ENCODE measurements around the gene CFLAR. TPM values are rescaled to one million over a fixed set of nuclear protein-coding genes. Genes with fewer than 3 reads are reported as not detected.

Gene CFLAR
- total and polyA plus RNA-seq, 2 of the 13 experiments (the other 11 are each of a cell fraction or from before 2014, with no cell fraction given), result 43.8 to 92.1 TPM

- TF ChIP-seq HDAC1 (CRISPR knock-in tag; IDR thresholded peaks at IDR 0.05) (no peak), TBP (CRISPR knock-in tag; IDR thresholded peaks at IDR 0.05) (no peak), POLR2A (IDR thresholded peaks at IDR 0.05; ENCODE audit: insufficient read depth in 1 of 2, low read depth in 2 of 2, low read length in 2 of 2) (no peak), CHCHD3 (CRISPR knock-in tag; IDR thresholded peaks at IDR 0.05) (no peak), ZNF484 (CRISPR knock-in tag; IDR thresholded peaks at IDR 0.05; ENCODE audit: borderline replicate concordance, low read depth) (no peak), ZKSCAN1 (IDR thresholded peaks at IDR 0.05; ENCODE audit: low read length) (no peak), NCOA5 (CRISPR knock-in tag; IDR thresholded peaks at IDR 0.05) (no peak), SOX6 (IDR thresholded peaks at IDR 0.05) (no peak), SOX6 (CRISPR knock-in tag; IDR thresholded peaks at IDR 0.05) (no peak; the same call in 1 of the 2 replicates), TRIM24 (CRISPR knock-in tag; IDR thresholded peaks at IDR 0.05) (no peak), FOXK2 (IDR thresholded peaks at IDR 0.05) (no peak), SIN3B (IDR thresholded peaks at IDR 0.05; ENCODE audit: low read length) (no peak), TARDBP (CRISPR knock-in tag; IDR thresholded peaks at IDR 0.05) (no peak), RXRA (CRISPR knock-in tag; IDR thresholded peaks at IDR 0.05) (no peak), ZNF788 (CRISPR knock-in tag; IDR thresholded peaks at IDR 0.05; ENCODE audit: borderline replicate concordance) (no peak), PATZ1 (CRISPR knock-in tag; IDR thresholded peaks at IDR 0.05) (peak; percentile 94), CCDC6 (CRISPR knock-in tag; IDR thresholded peaks at IDR 0.05) (no peak; the same call in 1 of the 2 replicates), ZNF510 (CRISPR knock-in tag; IDR thresholded peaks at IDR 0.05; ENCODE audit: low read depth) (no peak), ZNF713 (CRISPR knock-in tag; IDR thresholded peaks at IDR 0.05) (no peak), LRRFIP1 (CRISPR knock-in tag; conservative IDR thresholded peaks at IDR 0.05) (no peak), ZNF317 (CRISPR knock-in tag; IDR thresholded peaks at IDR 0.05) (no peak)
- TF ChIP-seq, protein P1, sequence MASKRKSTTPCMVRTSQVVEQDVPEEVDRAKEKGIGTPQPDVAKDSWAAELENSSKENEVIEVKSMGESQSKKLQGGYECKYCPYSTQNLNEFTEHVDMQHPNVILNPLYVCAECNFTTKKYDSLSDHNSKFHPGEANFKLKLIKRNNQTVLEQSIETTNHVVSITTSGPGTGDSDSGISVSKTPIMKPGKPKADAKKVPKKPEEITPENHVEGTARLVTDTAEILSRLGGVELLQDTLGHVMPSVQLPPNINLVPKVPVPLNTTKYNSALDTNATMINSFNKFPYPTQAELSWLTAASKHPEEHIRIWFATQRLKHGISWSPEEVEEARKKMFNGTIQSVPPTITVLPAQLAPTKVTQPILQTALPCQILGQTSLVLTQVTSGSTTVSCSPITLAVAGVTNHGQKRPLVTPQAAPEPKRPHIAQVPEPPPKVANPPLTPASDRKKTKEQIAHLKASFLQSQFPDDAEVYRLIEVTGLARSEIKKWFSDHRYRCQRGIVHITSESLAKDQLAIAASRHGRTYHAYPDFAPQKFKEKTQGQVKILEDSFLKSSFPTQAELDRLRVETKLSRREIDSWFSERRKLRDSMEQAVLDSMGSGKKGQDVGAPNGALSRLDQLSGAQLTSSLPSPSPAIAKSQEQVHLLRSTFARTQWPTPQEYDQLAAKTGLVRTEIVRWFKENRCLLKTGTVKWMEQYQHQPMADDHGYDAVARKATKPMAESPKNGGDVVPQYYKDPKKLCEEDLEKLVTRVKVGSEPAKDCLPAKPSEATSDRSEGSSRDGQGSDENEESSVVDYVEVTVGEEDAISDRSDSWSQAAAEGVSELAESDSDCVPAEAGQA (IDR thresholded peaks at IDR 0.05; ENCODE audit: low read depth), result no peak
- TF ChIP-seq, protein P1 (CRISPR knock-in tag; IDR thresholded peaks at IDR 0.05; ENCODE audit: borderline replicate concordance), result no peak
These were observed 45.0 kb upstream of the CFLAR start (continued) for GRCh38 chr2:201070948-201071478.
